HG03354 (cell line): ENCODE data around the gene METTL13.
"Not testable (repeated sequence)": the region's sequence is repeated elsewhere in the genome, so short reads cannot be mapped to it uniquely, and the experiment has no call there.

Experiments
- ATAC-seq: cut with Tn5 transposase; IDR thresholded peaks from one replicate; pipeline ENCODE4 v1.9.1; 2021; ENCODE audit warnings: mild to moderate bottlenecking; ENCODE audit not compliant: unreplicated experiment, poor library complexity, severe bottlenecking

METTL13 gene

GRCh38 chr1:171799698-171800097 is 18.2 kb downstream of the METTL13 start:
- ATAC-seq, result not testable (repeated sequence)

DNA sequence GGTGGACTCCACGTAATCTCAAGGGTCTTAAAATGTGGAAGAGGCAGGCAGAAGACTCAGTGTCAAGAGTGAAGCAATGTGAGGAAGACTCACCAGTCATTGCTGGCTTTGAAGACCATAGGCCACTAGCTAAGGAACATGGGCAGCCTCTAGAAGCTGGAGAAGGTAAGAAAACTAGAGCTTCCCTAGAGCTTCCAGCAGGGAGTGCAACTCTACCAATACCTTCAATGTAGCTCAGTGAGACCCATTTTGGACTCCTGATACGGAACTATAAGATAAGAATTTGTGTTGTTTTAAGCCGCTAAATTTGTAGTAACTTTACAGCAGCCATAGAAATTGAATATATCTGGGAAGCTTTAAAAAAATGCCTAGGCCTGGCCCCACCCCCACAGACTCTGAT is 18.9 kb downstream of the METTL13 start:
- ATAC-seq, result no peak

DNA sequence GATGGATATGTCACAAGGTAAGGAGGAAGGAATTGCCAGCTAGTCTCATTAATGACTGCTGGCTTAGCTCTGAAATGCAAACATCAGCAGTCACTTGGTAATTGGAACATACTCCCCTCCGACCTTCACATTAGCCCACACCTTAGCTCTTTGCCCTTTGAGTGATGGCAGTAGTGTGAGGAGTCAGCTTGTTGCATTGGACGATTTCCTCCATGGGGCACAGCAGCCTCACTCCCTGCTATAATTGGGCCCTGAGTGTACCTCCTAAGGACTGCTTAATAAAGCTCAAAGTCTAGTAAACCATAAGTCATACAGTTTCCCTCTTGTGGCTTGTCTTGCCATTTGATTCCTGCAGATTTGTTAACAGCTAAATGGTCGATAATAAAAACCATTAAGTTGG is 19.4 kb downstream of the METTL13 start:
- ATAC-seq, result no peak

- ATAC-seq, result no peak
These were observed 20.0 kb downstream of the METTL13 start for GRCh38 chr1:171801487-171801891.

DNA sequence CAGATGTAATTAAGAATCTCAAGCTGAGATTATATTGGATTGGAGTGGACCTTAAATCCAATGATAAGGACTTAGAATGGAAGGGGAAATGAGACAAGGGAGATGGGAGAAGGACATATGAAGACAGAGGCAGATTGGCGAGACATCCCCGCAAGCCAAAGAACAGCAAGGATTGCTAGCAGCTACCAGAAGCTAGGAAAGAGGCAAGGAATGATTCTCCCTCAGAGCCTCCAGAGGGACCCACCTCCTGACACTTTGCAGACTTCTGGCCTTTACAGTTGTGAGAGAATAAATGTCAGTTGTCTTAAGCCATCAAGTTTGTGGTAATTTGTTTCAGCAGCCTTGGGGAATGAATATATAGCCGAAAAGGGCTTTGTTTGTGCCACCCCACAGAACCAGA is 20.7 kb downstream of the METTL13 start:
- ATAC-seq, result no peak

DNA sequence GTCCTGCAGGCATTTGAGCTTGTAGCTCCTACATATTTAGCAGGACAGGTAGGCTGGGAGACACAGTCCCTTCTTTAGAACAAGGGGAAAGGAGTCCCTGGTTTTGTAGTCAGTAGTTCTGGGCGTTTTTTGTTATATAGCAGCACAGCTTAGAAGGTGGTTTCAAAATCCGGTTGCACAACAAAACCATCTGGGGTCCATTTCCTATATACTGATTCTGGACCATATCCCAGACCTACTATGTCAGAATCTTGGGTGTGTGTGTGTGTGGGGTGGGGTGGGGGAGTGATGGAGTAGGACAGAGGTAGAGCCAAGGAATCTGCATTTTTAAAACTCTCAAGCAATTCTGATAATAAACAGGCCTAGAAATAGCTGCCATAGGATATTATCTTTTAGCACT is 21.6 kb downstream of the METTL13 start:
- ATAC-seq, result no peak

GRCh38 chr1:171803461-171804022 is 22.1 kb downstream of the METTL13 start:
- no peak for ATAC-seq

DNA sequence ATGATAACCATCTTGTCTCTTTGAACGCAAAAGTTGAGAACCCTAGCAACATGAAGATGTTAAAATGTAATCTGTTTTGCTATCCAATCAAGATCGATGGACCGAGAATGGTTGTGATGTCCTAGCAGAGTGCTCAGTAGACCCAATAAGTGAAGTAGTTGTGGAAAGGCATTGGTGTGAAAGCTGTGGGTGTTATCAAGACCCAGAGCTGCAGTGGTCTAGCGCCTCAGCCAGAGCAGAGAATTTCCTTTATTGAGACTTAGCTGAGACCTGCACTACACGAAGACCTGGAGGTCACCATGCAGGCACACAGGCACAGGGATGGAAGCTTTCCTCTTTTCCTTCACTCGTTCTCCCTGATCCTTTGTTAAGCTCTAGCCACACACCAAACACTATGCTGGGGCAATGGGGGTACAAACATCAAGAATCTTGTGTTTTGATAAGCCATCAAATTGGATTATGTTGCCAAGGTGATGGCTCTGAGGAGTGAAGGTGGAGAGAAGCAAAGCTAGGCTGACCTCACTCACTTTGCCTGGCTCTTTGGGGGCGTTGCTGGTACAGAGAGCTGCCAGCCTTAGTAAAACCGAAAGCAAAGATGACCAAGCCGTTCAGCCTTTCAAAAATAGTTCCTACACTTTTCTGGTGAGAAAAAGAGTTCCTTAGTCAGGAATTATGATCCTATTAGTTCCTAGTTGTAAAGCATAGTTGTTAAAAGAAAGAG is 24.1 kb downstream of the METTL13 start:
- ATAC-seq, result peak; percentile 95

DNA sequence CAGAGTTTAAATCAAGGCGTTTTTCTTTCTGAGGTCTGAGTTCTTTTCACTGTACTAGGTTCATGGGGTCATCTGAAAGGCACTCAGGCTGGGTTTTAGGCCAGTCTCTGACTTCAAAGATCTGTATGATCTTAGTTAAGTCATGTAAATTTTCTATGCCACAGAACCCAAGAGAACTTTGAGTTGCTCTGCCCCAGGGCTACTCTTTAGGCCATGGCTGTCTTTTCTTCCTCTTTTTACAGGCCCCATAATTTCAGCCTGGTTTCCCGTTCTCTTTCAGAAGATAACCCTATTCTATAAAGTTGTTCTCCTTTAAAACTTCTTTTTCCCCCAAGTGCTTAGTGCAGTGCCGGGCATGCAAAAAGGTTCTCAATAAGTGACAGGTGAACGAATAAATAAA is 26.1 kb downstream of the METTL13 start:
- ATAC-seq, result no peak

DNA sequence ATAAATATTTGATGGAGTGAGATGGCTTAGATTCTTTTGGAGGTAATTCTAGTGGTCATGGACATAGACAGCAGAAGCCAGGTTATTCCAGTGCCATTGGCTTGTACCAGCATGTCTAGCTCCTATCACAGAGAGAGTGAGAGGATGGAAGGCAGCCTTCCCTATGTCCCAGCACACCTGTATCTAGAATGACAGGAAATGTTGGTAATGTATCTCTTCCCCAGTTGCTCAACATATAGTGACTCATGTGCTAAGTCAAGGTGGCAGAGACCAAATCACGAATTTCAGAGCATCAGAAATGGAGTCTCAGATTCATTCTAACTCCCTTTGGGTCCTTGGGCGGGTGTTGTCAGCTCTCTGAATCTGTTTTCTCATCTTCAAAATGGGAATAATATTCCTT is 28.4 kb downstream of the METTL13 start:
- ATAC-seq, result no peak

GRCh38 chr1:171811672-171812071 is 30.2 kb downstream of the METTL13 start:
- no peak for ATAC-seq

DNA sequence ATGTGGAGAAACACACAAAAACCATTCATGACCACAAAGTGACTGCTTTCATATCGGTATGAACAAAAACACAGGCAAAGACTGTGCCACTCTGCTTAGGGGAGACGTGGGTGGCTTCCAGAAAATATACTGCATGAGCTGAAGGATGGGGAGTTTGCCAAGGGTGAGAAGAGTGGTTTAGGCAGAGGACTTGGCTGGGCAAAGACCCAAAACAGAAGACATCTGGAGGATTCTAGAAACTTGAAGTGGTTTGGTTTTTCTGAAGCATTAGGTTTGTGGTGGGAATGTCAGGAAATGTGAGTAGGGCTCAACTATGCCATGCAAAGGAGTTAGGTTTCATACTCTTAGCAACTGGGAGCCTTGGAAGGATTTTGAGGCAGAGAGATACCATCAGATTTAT is 33.2 kb downstream of the METTL13 start:
- ATAC-seq, result no peak

GRCh38 chr1:171816300-171816901 is 34.9 kb downstream of the METTL13 start:
- ATAC-seq, result no peak

DNA sequence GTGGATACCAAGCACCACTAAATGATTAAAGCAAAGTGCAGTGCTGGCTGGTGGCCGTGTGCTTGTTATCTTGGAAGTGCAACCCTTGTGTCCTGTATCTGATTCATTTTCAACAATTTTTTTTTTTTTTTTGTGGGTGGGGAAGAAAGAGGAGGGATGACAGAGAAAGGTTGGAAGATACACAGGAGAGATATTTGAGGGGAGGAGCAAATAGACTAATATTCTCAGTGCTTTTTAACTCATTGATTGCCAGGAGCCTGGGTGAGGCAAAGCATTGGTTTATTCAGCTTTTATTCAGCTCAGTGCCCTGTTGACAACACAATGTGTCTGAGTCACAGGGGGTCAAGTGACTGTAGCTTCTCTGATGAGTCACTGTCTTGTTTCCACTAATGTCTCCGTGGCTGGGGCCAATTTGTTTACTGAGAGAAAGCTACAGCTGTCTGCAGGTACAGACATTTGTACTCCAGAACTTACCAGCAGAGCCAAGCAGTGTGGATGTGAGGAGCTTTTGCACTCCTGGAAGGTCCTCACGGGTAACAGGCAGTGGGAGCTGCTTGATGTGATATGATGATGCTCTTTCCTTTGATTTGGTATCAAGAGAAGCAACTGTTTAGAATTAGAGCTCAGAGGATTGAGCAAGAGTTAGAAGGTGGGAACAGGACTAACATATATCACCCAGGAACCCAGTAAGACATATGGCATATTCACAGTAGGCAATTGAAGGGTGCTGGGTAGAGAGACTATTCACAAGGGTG is 36.2 kb downstream of the METTL13 start:
- ATAC-seq, result peak; percentile 74

DNA sequence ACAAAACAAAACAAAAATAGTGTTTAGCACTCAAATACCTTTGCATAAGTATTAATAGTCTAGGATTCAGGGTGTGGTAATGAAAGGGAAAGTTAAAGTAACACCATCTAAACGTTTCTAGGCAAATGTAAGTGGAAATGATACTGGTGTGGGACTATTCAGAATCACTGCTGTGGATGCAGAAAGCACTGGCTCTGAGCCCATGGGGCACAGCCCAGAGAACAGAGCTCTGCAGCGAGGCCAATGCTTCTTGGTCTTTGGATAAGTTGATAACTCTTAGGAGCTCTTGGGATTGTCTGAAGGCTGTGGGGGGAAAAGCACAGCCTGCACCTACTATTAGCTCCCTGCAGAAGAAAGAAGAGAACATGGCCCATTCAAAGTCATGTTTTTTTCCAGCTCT is 38.5 kb downstream of the METTL13 start:
- no peak for ATAC-seq

- ATAC-seq, result no peak
These were observed 45.5 kb downstream of the METTL13 start for GRCh38 chr1:171826973-171827372.

DNA sequence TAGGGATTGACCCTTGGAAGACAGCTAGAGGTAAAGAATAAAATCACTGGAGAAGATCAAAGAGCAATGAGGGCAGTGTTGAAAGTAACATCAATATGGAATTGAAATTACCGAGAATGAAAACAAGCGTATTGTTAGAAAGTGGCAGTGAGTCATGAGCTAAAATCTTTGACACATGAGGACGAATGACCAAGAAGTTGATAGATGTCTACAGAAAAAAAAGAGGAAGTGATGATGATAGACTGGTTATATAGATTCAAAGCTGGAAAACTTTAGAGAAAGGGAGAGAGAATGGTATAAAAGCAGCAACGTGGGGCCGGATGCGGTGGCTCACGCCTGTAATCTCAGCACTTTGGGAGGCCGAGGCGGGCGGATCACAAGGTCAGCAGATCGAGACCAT is 47.3 kb downstream of the METTL13 start:
- no peak for ATAC-seq

DNA sequence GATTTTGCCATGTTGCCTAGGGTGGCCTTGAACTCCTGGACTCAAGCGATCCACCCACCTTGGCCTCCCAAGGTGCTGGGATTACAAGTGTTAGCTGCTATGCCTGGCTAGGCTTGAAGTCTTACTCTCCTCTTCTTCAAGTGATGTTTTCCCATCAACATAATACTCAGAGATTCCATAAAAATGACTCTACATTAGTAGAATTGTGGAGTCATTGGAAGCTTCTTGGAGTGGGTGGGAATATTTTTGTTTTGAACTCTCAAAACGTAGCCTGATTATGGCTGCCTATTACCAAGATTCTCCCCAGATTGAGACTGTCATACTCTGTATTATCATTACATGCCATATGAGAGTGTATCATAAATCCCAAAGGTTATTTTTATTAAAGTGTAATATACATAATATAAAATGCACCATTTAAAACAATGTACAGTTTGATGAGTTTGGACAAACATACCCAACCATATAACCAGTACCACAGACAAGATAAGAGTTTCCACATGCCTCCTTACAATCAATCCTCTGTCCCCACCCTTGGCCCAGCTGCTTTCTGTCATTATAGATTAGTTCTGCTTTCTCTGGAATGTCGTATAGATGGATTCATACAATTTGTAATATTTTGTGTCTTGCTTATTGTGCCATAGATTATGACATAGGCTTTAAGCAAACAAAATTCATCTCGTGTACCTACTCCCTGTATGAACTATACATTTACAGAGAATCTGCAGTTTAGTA is 51.8 kb downstream of the METTL13 start:
- no peak for ATAC-seq

DNA sequence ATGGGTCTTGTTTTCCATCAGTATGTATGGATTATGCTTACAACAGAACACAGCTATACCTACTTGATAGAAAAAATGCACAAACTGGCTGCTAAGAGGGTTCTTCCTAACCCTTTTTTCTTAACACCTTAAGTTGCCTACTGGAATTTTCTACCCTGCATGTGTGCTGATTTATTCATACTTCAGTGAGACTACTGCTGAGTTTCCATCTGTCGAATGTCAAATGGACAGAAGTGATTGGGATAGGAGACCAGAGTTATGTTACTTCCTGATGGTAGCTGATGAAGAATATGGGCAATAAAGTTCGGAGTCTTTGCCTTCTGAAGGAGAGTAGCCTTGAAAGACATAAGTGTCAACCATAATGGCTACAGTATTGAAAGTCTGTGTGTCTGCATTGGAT is 53.4 kb downstream of the METTL13 start:
- no peak for ATAC-seq

DNA sequence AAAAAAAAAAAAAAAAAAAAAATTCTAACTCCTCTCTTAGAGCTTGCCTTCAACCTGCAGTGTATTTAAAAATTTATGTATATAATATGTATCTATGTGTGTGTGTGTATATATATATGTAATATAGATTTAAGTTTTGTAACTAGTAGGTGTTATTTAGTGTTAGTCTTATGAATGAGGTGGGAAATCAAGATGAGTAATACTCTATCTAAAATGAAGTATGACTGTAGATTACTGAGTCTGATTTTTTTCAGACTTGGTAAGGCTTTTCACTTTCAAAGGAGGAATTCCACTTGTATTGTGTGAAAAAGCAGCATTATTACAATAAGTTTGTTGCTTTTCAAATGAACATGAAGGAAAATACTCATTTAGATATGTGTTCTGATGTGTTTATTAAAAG is 54.4 kb downstream of the METTL13 start:
- no peak for ATAC-seq
